ENCODE results near the gene PRICKLE2.

PRICKLE2 gene

DNA sequence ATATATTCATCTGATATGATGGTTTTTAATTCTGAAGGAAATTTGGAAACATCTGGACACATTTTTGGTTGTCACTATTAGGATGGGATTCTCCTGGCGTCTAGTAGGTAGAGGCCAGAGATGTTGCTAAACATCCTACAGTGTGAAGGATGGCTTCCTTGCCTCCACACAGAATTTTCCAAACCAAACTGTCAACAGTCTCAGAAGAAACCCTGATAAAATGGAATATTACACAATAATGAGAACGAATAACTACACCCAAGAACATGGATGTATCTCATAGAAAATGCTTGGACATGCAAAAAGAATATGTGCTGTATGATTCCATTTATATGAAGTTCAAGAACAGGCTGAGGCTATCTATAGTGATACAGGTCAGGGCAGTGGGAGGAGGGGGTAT, 122.1 kb downstream of the PRICKLE2 start:
- H3K27me3 ChIP-seq (ENCODE audit: control insufficient read depth, low read length): no peaks in the 10 kb centered on the region
- peaks cover 8% of the 10 kb centered on the region for H3K4me1 ChIP-seq (ENCODE audit: control insufficient read depth, low read length)
- H3K4me2 ChIP-seq (ENCODE audit: low read length): no peak overlapping the region
- no peak for TF ChIP-seq EZH2phosphoT487 (IDR thresholded peaks at IDR 0.05; ENCODE audit: borderline replicate concordance, low read length)
- TF ChIP-seq, protein P1, sequence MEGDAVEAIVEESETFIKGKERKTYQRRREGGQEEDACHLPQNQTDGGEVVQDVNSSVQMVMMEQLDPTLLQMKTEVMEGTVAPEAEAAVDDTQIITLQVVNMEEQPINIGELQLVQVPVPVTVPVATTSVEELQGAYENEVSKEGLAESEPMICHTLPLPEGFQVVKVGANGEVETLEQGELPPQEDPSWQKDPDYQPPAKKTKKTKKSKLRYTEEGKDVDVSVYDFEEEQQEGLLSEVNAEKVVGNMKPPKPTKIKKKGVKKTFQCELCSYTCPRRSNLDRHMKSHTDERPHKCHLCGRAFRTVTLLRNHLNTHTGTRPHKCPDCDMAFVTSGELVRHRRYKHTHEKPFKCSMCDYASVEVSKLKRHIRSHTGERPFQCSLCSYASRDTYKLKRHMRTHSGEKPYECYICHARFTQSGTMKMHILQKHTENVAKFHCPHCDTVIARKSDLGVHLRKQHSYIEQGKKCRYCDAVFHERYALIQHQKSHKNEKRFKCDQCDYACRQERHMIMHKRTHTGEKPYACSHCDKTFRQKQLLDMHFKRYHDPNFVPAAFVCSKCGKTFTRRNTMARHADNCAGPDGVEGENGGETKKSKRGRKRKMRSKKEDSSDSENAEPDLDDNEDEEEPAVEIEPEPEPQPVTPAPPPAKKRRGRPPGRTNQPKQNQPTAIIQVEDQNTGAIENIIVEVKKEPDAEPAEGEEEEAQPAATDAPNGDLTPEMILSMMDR (IDR thresholded peaks at IDR 0.05; ENCODE audit: low read depth, low read length, poor library complexity, severe bottlenecking): no peak
- no peaks in the 10 kb centered on the region for H3K9me2 ChIP-seq (replicated peaks; ENCODE audit: control insufficient read depth, low read length)
- H3K79me2 ChIP-seq (ENCODE audit: control insufficient read depth, low read length): no peaks in the 10 kb centered on the region
- H3K4me3 ChIP-seq (ENCODE audit: low read length): no peak overlapping the region
- H3K27ac ChIP-seq (ENCODE audit: low read depth, low read length): no peak overlapping the region
- no peaks in the 10 kb centered on the region for H4K20me1 ChIP-seq (ENCODE audit: control insufficient read depth, insufficient read depth, low read depth, low read length)
- no peaks in the 10 kb centered on the region for H3F3A ChIP-seq (ENCODE audit: control insufficient read depth, insufficient read depth)
- H3K36me3 ChIP-seq (ENCODE audit: control insufficient read depth, low read length): no peaks in the 10 kb centered on the region
- H3K9me3 ChIP-seq (ENCODE audit: control insufficient read depth, insufficient read depth, low read length): no peaks in the 10 kb centered on the region

DNA sequence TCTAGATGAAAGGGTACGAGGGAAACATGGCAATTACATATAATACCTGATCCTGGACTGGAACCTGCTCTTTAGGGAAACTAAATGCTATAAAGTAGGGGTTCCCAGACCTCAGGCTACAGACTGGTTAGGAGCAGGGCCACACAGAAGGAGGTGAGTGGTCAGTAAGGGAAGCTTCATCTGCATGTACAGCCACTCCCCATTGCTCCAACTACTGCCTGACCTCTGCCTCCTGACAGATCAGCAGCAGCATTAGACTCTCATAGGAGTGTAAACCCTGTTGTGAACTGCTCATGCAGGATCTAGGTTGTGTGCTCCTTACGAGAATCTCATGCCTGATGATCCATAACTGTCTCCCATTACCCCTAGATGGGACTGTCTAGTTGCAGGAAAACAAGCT, 123.1 kb downstream of the PRICKLE2 start:
- Histone ChIP-seq H3K27ac (ENCODE audit: low read depth, low read length) (no peak overlapping the region), H3F3A (ENCODE audit: control insufficient read depth, insufficient read depth) (no peaks in the 10 kb centered on the region), H3K9me2 (replicated peaks; ENCODE audit: control insufficient read depth, low read length) (no peaks in the 10 kb centered on the region), H3K4me1 (ENCODE audit: control insufficient read depth, low read length) (peaks cover 8% of the 10 kb centered on the region), H3K36me3 (ENCODE audit: control insufficient read depth, low read length) (no peaks in the 10 kb centered on the region), H3K4me2 (ENCODE audit: low read length) (no peak overlapping the region), H3K27me3 (ENCODE audit: control insufficient read depth, low read length) (no peaks in the 10 kb centered on the region), H3K4me3 (ENCODE audit: low read length) (no peak overlapping the region), H3K9me3 (ENCODE audit: control insufficient read depth, insufficient read depth, low read length) (no peaks in the 10 kb centered on the region), H3K79me2 (ENCODE audit: control insufficient read depth, low read length) (no peaks in the 10 kb centered on the region), H4K20me1 (ENCODE audit: control insufficient read depth, insufficient read depth, low read depth, low read length) (no peaks in the 10 kb centered on the region)
- TF ChIP-seq, protein P1 (IDR thresholded peaks at IDR 0.05; ENCODE audit: low read depth, low read length, poor library complexity, severe bottlenecking): no peak
- TF ChIP-seq EZH2phosphoT487 (IDR thresholded peaks at IDR 0.05; ENCODE audit: borderline replicate concordance, low read length): no peak

DNA sequence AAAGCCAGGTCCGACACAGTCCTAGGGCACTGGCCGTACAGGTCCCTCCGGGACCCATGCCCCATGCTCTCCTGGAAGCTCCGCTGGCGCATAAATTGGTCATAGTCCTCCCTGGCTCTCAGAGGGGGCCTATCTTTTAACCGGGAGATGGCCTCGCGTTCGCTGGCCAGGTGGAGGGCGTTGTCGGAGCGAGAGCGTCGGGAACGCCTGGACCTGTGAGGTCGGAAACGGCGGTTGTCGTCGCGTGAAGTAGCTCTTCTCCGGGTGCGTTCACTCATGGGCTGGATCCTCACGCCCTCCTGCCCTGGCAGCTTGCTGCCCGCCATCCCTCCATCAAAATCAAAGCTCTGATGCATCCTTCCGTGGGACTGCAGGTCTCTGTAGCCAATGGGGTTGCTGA, 126.0 kb downstream of the PRICKLE2 start:
- Histone ChIP-seq H3K9me3 (ENCODE audit: control insufficient read depth, insufficient read depth, low read length) (no peaks in the 10 kb centered on the region), H3K27ac (ENCODE audit: low read depth, low read length) (no peak overlapping the region), H3K79me2 (ENCODE audit: control insufficient read depth, low read length) (no peaks in the 10 kb centered on the region), H3K9me2 (replicated peaks; ENCODE audit: control insufficient read depth, low read length) (no peaks in the 10 kb centered on the region), H3K4me2 (ENCODE audit: low read length) (no peak overlapping the region), H3K4me3 (ENCODE audit: low read length) (no peak overlapping the region), H3K36me3 (ENCODE audit: control insufficient read depth, low read length) (no peaks in the 10 kb centered on the region), H3F3A (ENCODE audit: control insufficient read depth, insufficient read depth) (no peaks in the 10 kb centered on the region), H3K27me3 (ENCODE audit: control insufficient read depth, low read length) (no peaks in the 10 kb centered on the region), H4K20me1 (ENCODE audit: control insufficient read depth, insufficient read depth, low read depth, low read length) (no peaks in the 10 kb centered on the region), H3K4me1 (ENCODE audit: control insufficient read depth, low read length) (no peaks in the 10 kb centered on the region)
- TF ChIP-seq EZH2phosphoT487 (IDR thresholded peaks at IDR 0.05; ENCODE audit: borderline replicate concordance, low read length): no peak

DNA sequence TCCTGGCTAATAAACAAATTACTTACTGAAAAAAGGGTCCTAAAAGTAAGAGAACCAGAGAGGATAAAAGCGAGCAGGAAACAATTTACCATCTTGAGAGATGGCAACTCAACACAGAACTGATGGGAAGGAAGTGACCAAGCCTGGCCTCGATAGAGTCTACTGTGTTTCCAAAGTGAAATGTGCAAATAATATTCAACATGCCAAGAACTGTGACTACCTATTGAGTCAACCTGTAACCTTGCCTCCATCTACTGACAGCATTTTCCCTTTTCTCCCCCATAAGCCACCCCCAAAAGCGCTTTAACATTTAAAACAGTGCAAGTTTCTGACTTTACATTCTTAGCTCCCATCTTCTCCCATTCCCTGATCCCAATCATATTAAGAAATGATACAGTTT, 126.6 kb downstream of the PRICKLE2 start:
- Histone ChIP-seq H3K9me2 (replicated peaks; ENCODE audit: control insufficient read depth, low read length) (no peaks in the 10 kb centered on the region), H3K36me3 (ENCODE audit: control insufficient read depth, low read length) (no peaks in the 10 kb centered on the region), H3K4me3 (ENCODE audit: low read length) (no peak overlapping the region), H3K79me2 (ENCODE audit: control insufficient read depth, low read length) (no peaks in the 10 kb centered on the region), H3K4me1 (ENCODE audit: control insufficient read depth, low read length) (no peaks in the 10 kb centered on the region), H3K27ac (ENCODE audit: low read depth, low read length) (no peak overlapping the region), H4K20me1 (ENCODE audit: control insufficient read depth, insufficient read depth, low read depth, low read length) (no peaks in the 10 kb centered on the region), H3K27me3 (ENCODE audit: control insufficient read depth, low read length) (no peaks in the 10 kb centered on the region), H3F3A (ENCODE audit: control insufficient read depth, insufficient read depth) (no peaks in the 10 kb centered on the region), H3K9me3 (ENCODE audit: control insufficient read depth, insufficient read depth, low read length) (no peaks in the 10 kb centered on the region), H3K4me2 (ENCODE audit: low read length) (no peak overlapping the region)
- TF ChIP-seq, protein P1 (IDR thresholded peaks at IDR 0.05; ENCODE audit: low read depth, low read length, poor library complexity, severe bottlenecking): no peak
- no peak for TF ChIP-seq EZH2phosphoT487 (IDR thresholded peaks at IDR 0.05; ENCODE audit: borderline replicate concordance, low read length)

All from DOHH2 (cell line).